Caco-2 (cell line): ENCODE results near the gene SPTBN1. TPM values are rescaled to one million over a fixed set of nuclear protein-coding genes. Genes with fewer than 3 reads are reported as not detected.

Experiments
- BruUV-seq: library from RNA; stranded (reverse); fragments of 400-500 nt; replicated peaks from 2 replicates; lab custom pipeline; 2021; lab: Mats Ljungman, UMichigan
- CTCF ChIA-PET: fragments of 300-600 bp; sonication (Branson Sonifier 250); formaldehyde crosslinking; loops from one replicate; lab custom pipeline; 2022; ENCODE audit warnings: antibody characterized with exemption; lab: Charles Lee
- POLR2A ChIA-PET: fragments of 300-600 bp; sonication (Branson Sonifier 250); formaldehyde crosslinking; loops from one replicate; lab custom pipeline; 2022; ENCODE audit warnings: antibody characterized with exemption; lab: Charles Lee
- DNase-seq, 2 experiments: peaks; one replicate each; pipeline versions ENCODE4 v3.0.0 to v3.0.0-alpha.2; 2020 to 2022
- H3K27me3 ChIP-seq: replicated peaks from 2 replicates; pipeline ENCODE4 v1.6.0; 2011; ENCODE audit warnings: low read length; ENCODE audit not compliant: control insufficient read depth, insufficient read depth
- H3K36me3 ChIP-seq: 2 replicates; pipeline ENCODE4 v1.5.1; 2011; ENCODE audit warnings: low read length; ENCODE audit not compliant: control insufficient read depth, insufficient read depth
- H3K4me1 ChIP-seq: fragments of 250-450 bp; sonication (Bioruptor Pico); 2 replicates; pipeline ENCODE4 v1.5.1; 2020; ENCODE audit warnings: mild to moderate bottlenecking
- H3K4me3 ChIP-seq: 2 replicates; pipeline ENCODE4 v1.5.1; 2011; ENCODE audit warnings: low read depth, mild to moderate bottlenecking, control low read depth, low read length
- H3K9me3 ChIP-seq: fragments of 250-450 bp; sonication (Bioruptor Pico); 2 replicates; pipeline ENCODE4 v1.5.1; 2020; ENCODE audit warnings: mild to moderate bottlenecking, moderate library complexity
- H3K27ac Mint-ChIP-seq: one replicate; pipeline ENCODE4 v1.8.0; 2022; ENCODE audit warnings: mixed read lengths; ENCODE audit not compliant: unreplicated experiment
- H3K27me3 Mint-ChIP-seq: one replicate; pipeline ENCODE4 v1.8.0; 2022; ENCODE audit warnings: mixed read lengths; ENCODE audit not compliant: insufficient read depth, unreplicated experiment
- H3K36me3 Mint-ChIP-seq: one replicate; pipeline ENCODE4 v1.8.0; 2022; ENCODE audit warnings: mild to moderate bottlenecking, mixed read lengths; ENCODE audit not compliant: insufficient read depth, unreplicated experiment
- H3K4me1 Mint-ChIP-seq: one replicate; pipeline ENCODE4 v1.8.0; 2022; ENCODE audit warnings: low read depth, mixed read lengths; ENCODE audit not compliant: unreplicated experiment
- H3K4me3 Mint-ChIP-seq: one replicate; pipeline ENCODE4 v1.8.0; 2022; ENCODE audit warnings: mild to moderate bottlenecking, moderate library complexity, mixed read lengths; ENCODE audit not compliant: unreplicated experiment
- H3K9me3 Mint-ChIP-seq: one replicate; pipeline ENCODE4 v1.8.0; 2022; ENCODE audit warnings: mixed read lengths; ENCODE audit not compliant: unreplicated experiment
- CTCF ChIP-seq, 2 experiments: fragments of 200-600 bp in 1 of 2; IDR thresholded peaks; 1 replicate in 1 of 2; 2 replicates in 1 of 2; pipeline versions ENCODE4 v1.5.1 to v1.8.0; 2011 to 2022; ENCODE audit warnings: antibody characterized with exemption in 1 of 2, control low read depth in 1 of 2, inconsistent platforms in 1 of 2, low read depth in 1 of 2, low read length in 1 of 2, mild to moderate bottlenecking in 1 of 2, moderate library complexity in 1 of 2; ENCODE audit not compliant: insufficient read depth in 1 of 2, severe bottlenecking in 1 of 2, unreplicated experiment in 1 of 2
- intact Hi-C: fragments of 100-400 bp; cut with micrococcal nuclease; formaldehyde crosslinking; loops from one replicate; pipeline ENCODE4 v1.10.0; 2022; ENCODE audit not compliant: unreplicated experiment
- total RNA-seq: library from RNA; stranded (reverse); gene quantifications from 2 replicates; pipeline ENCODE4 v1.2.3, GENCODE V29; 2022

Gene SPTBN1
- total RNA-seq, 1 experiment from 2014 or later: 361 TPM

GRCh38 chr2:54432251-54433015 lies 23.7 kb upstream of the SPTBN1 start:
- intact Hi-C loops: no loop called here
- no peak for DNase-seq
- Histone ChIP-seq H3K27me3 (no peaks in the 10 kb centered on the region), H3K4me3 (no peak overlapping the region), H3K9me3 (no peaks in the 10 kb centered on the region), H3K36me3 (no peaks in the 10 kb centered on the region), H3K4me1 (no peaks in the 10 kb centered on the region)
- Mint-ChIP-seq H3K27ac (no peak overlapping the region), H3K4me3 (no peak overlapping the region), H3K9me3 (no peaks in the 10 kb centered on the region), H3K36me3 (no peaks in the 10 kb centered on the region), H3K4me1 (no peaks in the 10 kb centered on the region), H3K27me3 (no peaks in the 10 kb centered on the region)
- POLR2A ChIA-PET: no interaction called here
- CTCF ChIA-PET: no interaction called here
- TF ChIP-seq CTCF (IDR thresholded peaks at IDR 0.05; ENCODE audit: insufficient read depth in 1 of 2, low read depth in 1 of 2, low read length in 1 of 2, severe bottlenecking in 1 of 2, unreplicated experiment in 1 of 2): no peak
- no TSS peak for BruUV-seq

GRCh38 chr2:54434229-54434628 lies 21.9 kb upstream of the SPTBN1 start:
- no TSS peak for BruUV-seq
- Mint-ChIP-seq H3K4me1 (no peaks in the 10 kb centered on the region), H3K4me3 (no peak overlapping the region), H3K36me3 (no peaks in the 10 kb centered on the region), H3K27ac (no peak overlapping the region), H3K27me3 (no peaks in the 10 kb centered on the region), H3K9me3 (no peaks in the 10 kb centered on the region)
- no peaks in the 10 kb centered on the region for H3K4me1 ChIP-seq
- no peaks in the 10 kb centered on the region for H3K36me3 ChIP-seq
- H3K9me3 ChIP-seq: no peaks in the 10 kb centered on the region
- DNase-seq: no peak
- intact Hi-C loops: no loop called here
- H3K4me3 ChIP-seq: no peak overlapping the region
- ChIA-PET CTCF (interaction anchor here (0.7 kb wide), 1 partner anchor 96 kb away, joined by 3 read pairs; no protein-coding TSS in a partner anchor), POLR2A (no interaction called here)
- TF ChIP-seq CTCF (IDR thresholded peaks at IDR 0.05; ENCODE audit: insufficient read depth in 1 of 2, low read depth in 1 of 2, low read length in 1 of 2, severe bottlenecking in 1 of 2, unreplicated experiment in 1 of 2): no peak
- no peaks in the 10 kb centered on the region for H3K27me3 ChIP-seq

GRCh38 chr2:54434711-54435110 lies 21.4 kb upstream of the SPTBN1 start:
- TF ChIP-seq CTCF (IDR thresholded peaks at IDR 0.05; ENCODE audit: insufficient read depth in 1 of 2, low read depth in 1 of 2, low read length in 1 of 2, severe bottlenecking in 1 of 2, unreplicated experiment in 1 of 2): no peak
- Histone ChIP-seq H3K4me1 (no peaks in the 10 kb centered on the region), H3K36me3 (no peaks in the 10 kb centered on the region), H3K9me3 (no peaks in the 10 kb centered on the region), H3K4me3 (no peak overlapping the region), H3K27me3 (no peaks in the 10 kb centered on the region)
- H3K4me1 Mint-ChIP-seq: no peaks in the 10 kb centered on the region
- H3K27ac Mint-ChIP-seq: no peak overlapping the region
- POLR2A ChIA-PET: no interaction called here
- H3K9me3 Mint-ChIP-seq: no peaks in the 10 kb centered on the region
- H3K36me3 Mint-ChIP-seq: no peaks in the 10 kb centered on the region
- H3K4me3 Mint-ChIP-seq: no peak overlapping the region
- BruUV-seq: no TSS peak
- no peaks in the 10 kb centered on the region for H3K27me3 Mint-ChIP-seq
- intact Hi-C loops: no loop called here
- CTCF ChIA-PET: no interaction called here
- no peak for DNase-seq
